SH-SY5Y (cell line): ENCODE results near the gene MYBL2.

Experiments used
- GATA2 ChIP-seq: IDR thresholded peaks from 2 replicates; pipeline ENCODE4 v1.6.1; 2011; ENCODE audit warnings: mild to moderate bottlenecking, low read depth, low read length
- GATA3 ChIP-seq: IDR thresholded peaks from 2 replicates; pipeline ENCODE4 v1.6.1; 2011; ENCODE audit warnings: low read depth, mild to moderate bottlenecking, low read length, moderate library complexity

- TF ChIP-seq GATA3 (no peak), GATA2 (no peak)
These were observed 84.5 kb downstream of the MYBL2 start for GRCh38 chr20:43751167-43752050.
